GM13977 (cell line): ENCODE data around the gene RTTN.

Experiments
- DNase-seq: peaks from one replicate; pipeline ENCODE4 v3.0.0; 2012; ENCODE audit warnings: low spot score
- in situ Hi-C: fragments of 300-500 bp; cut with MboI; formaldehyde crosslinking; loops from one replicate; pipeline ENCODE4 v1.12.0; 2022; ENCODE audit warnings: low sequenced_read_pairs, low pct_unique_long_range_greater_than_20kb, mixed read lengths, inconsistent platforms; ENCODE audit not compliant: unreplicated experiment
- TF ChIP-seq, protein P1 (sequence below): IDR thresholded peaks from 2 replicates; pipeline ENCODE4 v1.5.1; 2012; ENCODE audit warnings: mild to moderate bottlenecking, control low read depth; ENCODE audit not compliant: insufficient read depth; ENCODE audit errors: extremely low read depth, missing control alignments

The RTTN gene

DNA sequence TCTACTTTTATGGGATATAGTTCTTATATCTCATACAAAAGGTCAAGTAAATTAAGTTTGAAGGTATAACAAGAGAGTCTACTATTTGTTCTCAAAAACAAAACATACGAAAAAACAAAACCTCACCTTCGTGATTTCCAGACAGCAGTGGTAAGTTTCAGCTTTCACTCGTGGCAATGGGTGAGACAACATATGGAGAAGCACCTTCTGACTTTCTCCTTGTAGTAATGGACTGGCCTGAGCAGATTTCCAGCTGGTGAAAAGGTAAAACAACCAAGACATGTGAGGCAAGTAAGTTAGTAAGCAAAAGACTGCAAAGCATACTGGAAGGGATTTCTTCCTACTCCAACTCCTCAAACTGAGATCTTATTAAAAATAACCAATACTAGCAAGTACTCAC is 39.6 kb downstream of the RTTN start:
- in situ Hi-C loops: no loop called here
- DNase-seq: no peak
- TF ChIP-seq, protein P1, sequence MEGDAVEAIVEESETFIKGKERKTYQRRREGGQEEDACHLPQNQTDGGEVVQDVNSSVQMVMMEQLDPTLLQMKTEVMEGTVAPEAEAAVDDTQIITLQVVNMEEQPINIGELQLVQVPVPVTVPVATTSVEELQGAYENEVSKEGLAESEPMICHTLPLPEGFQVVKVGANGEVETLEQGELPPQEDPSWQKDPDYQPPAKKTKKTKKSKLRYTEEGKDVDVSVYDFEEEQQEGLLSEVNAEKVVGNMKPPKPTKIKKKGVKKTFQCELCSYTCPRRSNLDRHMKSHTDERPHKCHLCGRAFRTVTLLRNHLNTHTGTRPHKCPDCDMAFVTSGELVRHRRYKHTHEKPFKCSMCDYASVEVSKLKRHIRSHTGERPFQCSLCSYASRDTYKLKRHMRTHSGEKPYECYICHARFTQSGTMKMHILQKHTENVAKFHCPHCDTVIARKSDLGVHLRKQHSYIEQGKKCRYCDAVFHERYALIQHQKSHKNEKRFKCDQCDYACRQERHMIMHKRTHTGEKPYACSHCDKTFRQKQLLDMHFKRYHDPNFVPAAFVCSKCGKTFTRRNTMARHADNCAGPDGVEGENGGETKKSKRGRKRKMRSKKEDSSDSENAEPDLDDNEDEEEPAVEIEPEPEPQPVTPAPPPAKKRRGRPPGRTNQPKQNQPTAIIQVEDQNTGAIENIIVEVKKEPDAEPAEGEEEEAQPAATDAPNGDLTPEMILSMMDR: no peak

DNA sequence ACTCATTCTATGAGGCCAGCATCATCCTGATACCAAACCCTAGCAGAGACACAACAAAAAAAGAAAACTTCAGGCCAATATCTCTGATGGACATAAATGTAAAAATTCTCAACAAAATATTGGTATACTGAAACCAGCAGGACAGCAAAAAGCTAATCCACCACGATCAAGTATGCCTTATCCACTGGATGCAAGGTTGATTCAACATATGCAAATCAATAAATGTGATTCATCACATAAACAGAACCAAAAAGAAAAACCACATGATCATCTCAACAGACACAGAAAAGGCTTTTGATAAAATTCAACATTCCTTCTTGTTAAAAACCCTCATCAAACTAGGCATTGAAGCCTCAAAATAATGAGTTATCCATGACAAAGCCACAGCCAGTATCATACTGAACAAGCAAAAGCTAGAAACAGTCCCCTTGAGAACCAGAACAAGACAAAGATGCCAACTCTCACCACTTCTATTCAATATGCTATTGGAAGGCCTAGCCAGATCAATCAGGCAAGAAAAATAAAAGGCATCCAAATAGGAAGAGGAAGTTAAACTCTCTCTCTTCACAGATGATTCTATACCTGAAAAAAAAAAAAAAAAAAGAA is 45.3 kb downstream of the RTTN start:
- no peak for DNase-seq
- TF ChIP-seq, protein P1: no peak
- in situ Hi-C loops: no loop called here

DNA sequence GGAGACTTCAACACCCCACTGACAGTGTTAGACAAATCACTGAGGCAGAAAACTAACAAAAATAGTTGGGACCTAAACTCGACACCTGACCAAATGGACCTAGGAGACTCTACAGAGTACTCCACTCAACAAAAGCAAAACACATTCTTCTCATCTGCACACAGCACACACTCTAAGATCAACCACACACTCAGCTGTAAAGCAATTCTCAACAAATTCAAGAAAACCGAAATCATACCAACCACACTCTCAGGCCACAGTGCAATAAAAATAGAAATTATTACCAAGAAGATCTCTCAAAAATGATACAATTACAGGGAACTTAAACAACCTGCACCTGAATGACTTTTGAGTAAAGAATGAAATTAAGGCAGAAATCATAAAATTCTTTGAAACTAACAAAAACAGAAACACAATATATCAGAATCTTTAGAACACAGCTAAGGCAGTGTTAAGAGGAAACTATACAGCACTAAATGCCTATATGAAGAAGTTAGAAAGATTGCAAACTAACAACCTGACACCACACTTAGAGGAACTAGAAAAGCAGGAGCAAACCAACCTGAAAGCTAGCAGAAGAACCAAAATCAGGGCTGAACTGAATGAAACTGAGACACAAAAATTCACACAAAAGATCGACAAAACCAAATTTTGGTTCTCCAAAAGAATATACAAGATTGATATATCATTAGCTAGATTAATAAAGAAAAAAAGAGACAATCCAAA is 46.3 kb downstream of the RTTN start:
- in situ Hi-C loops: no loop called here
- TF ChIP-seq, protein P1: no peak
- DNase-seq: peak; percentile 21

DNA sequence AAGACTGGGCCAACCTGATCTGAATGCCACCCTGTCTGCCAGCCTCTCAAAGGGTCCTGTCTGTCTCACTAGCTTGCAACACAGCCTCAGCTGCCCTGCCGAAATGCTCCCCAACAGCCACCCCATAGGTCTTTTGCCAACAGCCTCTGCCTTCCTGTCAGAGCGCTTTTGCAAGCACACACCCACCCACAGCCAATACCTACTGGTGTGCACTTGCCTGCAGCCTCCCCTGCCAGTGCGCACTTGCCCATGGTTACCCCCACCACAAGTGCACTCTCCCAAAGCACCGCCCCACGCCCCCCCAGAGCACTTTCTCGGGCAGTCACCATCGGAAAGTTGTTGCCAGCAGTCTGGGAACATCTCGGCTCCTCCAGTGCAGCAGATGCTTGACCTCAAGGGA is 48.6 kb downstream of the RTTN start:
- DNase-seq: no peak
- in situ Hi-C loops: no loop called here
- TF ChIP-seq, protein P1: no peak

DNA sequence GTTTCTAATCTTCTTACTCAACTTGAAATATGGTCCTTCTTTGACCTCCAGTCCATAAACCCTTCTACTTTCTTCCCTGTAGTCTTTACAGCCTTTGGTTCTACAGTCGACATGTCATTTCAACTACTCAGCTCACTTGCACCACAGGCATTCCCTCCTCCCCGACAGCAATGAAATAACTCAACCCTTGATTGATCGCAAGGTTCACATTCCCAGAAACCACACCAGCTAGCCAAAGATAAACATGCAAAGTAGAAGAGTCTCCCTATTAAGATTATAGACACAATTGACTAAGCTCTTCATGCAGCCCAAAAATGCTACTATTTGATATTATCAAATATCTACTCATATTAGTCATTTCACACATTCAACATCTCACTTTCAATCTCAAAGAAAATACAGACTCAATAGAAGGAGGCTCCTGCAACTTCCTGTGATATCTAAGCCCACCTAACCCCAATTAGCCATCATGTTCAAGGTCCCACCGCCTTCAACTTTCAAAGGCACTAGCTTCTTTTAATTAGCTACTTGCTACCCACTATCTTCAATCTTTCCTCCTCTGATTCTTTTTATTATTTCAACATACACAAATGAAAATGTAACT is 50.8 kb downstream of the RTTN start:
- no peak for DNase-seq
- TF ChIP-seq, protein P1: no peak
- in situ Hi-C loops: no loop called here

DNA sequence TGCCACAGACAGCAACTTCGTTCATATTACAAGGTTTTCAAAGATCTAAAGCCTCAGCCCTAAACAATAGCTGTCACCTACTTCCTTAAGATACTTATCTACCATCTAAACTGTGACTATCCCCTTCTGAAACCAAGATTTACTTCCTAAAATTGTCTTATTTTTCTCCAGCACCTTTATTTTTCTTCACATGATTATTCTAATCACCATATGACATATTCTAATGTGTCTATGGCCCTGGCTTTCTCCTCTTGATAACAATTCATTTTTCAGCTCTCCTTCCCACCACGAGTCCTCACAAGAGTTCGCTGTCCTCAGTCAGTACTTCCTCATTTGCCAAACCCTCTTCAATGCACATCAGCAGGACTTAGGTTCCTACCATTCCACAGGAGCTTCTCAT is 53.9 kb downstream of the RTTN start:
- TF ChIP-seq, protein P1: no peak
- no peak for DNase-seq
- in situ Hi-C loops: no loop called here
